Activated T-cell treated with anti-CD3 and anti-CD28 coated beads, Interleukin-2, amount 50 U/mL, for 4 hours (primary cell): ENCODE results near the gene SEC31A. TPM values are rescaled to one million over a fixed set of nuclear protein-coding genes. Genes with fewer than 3 reads are reported as not detected.
"Not testable (repeated sequence)": the region's sequence is repeated elsewhere in the genome, so short reads cannot be mapped to it uniquely, and the experiment has no call there.

Source experiments
- ATAC-seq, 2 donors: fragments of 200-7000 bp; cut with Tn5 transposase; one replicate each; pipeline ENCODE4 v1.10.0; 2021
- DNase-seq: peaks from one replicate; pipeline ENCODE4 v3.0.0-alpha.2; 2020
- H3K27me3 Mint-ChIP-seq: one replicate; pipeline ENCODE4 v1.8.0; 2021; ENCODE audit warnings: low read depth, mixed read lengths
- H3K36me3 Mint-ChIP-seq: one replicate; pipeline ENCODE4 v1.8.0; 2022; ENCODE audit warnings: mixed read lengths; ENCODE audit not compliant: insufficient read depth
- H3K4me1 Mint-ChIP-seq: one replicate; pipeline ENCODE4 v1.8.0; 2021; ENCODE audit warnings: low read depth, mixed read lengths
- H3K4me3 Mint-ChIP-seq: one replicate; pipeline ENCODE4 v1.8.0; 2021; ENCODE audit warnings: mild to moderate bottlenecking, moderate library complexity, mixed read lengths
- H3K9me3 Mint-ChIP-seq: one replicate; pipeline ENCODE4 v1.8.0; 2021; ENCODE audit warnings: mixed read lengths
- total RNA-seq, 3 donors: library from RNA; stranded (reverse); gene quantifications; one replicate each; pipeline ENCODE4 v1.2.1, GENCODE V29; 2021

Gene SEC31A
- total RNA-seq, 3 donors from 2014 or later, result 114 to 124 (median 123) TPM

GRCh38 chr4:82868572-82868971, 22.4 kb downstream of the SEC31A start:
- no peaks in the 10 kb centered on the region for H3K27me3 Mint-ChIP-seq
- H3K9me3 Mint-ChIP-seq, result no peaks in the 10 kb centered on the region
- peaks cover 29% of the 10 kb centered on the region for H3K36me3 Mint-ChIP-seq
- peaks cover 26% of the 10 kb centered on the region for H3K4me1 Mint-ChIP-seq
- no peak overlapping the region for H3K4me3 Mint-ChIP-seq
- DNase-seq (no peak), ATAC-seq (no peak)

GRCh38 chr4:82866706-82867385, 24.1 kb downstream of the SEC31A start:
- Mint-ChIP-seq H3K36me3 (peaks cover 31% of the 10 kb centered on the region), H3K4me3 (no peak overlapping the region), H3K9me3 (no peaks in the 10 kb centered on the region), H3K4me1 (peaks cover 26% of the 10 kb centered on the region), H3K27me3 (no peaks in the 10 kb centered on the region)
- ATAC-seq, result no peak
- no peak for DNase-seq

GRCh38 chr4:82866033-82866432, 24.9 kb downstream of the SEC31A start:
- not testable (repeated sequence) for H3K27me3 Mint-ChIP-seq, DNase-seq, H3K4me3 Mint-ChIP-seq, ATAC-seq, H3K9me3 Mint-ChIP-seq
- H3K36me3 Mint-ChIP-seq, result peaks cover 33% of the 10 kb centered on the region
- H3K4me1 Mint-ChIP-seq, result peaks cover 27% of the 10 kb centered on the region

- peaks cover 29% of the 10 kb centered on the region for H3K36me3 Mint-ChIP-seq
- no peaks in the 10 kb centered on the region for H3K27me3 Mint-ChIP-seq
- no peaks in the 10 kb centered on the region for H3K9me3 Mint-ChIP-seq
- DNase-seq (no peak), ATAC-seq (peak; percentile 67 to 89)
- H3K4me3 Mint-ChIP-seq, result no peak overlapping the region
- peaks cover 27% of the 10 kb centered on the region for H3K4me1 Mint-ChIP-seq
These were observed 25.4 kb downstream of the SEC31A start for GRCh38 chr4:82865592-82865991.

GRCh38 chr4:82864336-82864979, 26.5 kb downstream of the SEC31A start:
- H3K27me3 Mint-ChIP-seq, result no peaks in the 10 kb centered on the region
- peaks cover 27% of the 10 kb centered on the region for H3K4me1 Mint-ChIP-seq
- ATAC-seq, result peak in 1 of 2 donors; percentile 18
- H3K9me3 Mint-ChIP-seq, result no peaks in the 10 kb centered on the region
- DNase-seq, result no peak
- peaks cover 24% of the 10 kb centered on the region for H3K36me3 Mint-ChIP-seq
- no peak overlapping the region for H3K4me3 Mint-ChIP-seq

- no peak for ATAC-seq
These were observed 29.4 kb downstream of the SEC31A start for GRCh38 chr4:82861529-82861928.

GRCh38 chr4:82860487-82860886, 30.5 kb downstream of the SEC31A start:
- not testable (repeated sequence) for ATAC-seq

More at GRCh38 chr4:82861529-82861928, 29.4 kb downstream of the SEC31A start:
- no peak overlapping the region for H3K4me3 Mint-ChIP-seq
- H3K9me3 Mint-ChIP-seq, result no peaks in the 10 kb centered on the region
- H3K36me3 Mint-ChIP-seq, result peaks cover 19% of the 10 kb centered on the region
- H3K27me3 Mint-ChIP-seq, result no peaks in the 10 kb centered on the region
- no peak for DNase-seq
- H3K4me1 Mint-ChIP-seq, result peaks cover 20% of the 10 kb centered on the region

GRCh38 chr4:82852751-82853285, 38.1 kb downstream of the SEC31A start:
- DNase-seq (no peak), ATAC-seq (no peak)
- Mint-ChIP-seq H3K4me1 (no peaks in the 10 kb centered on the region), H3K4me3 (no peak overlapping the region), H3K27me3 (no peaks in the 10 kb centered on the region), H3K9me3 (no peaks in the 10 kb centered on the region), H3K36me3 (peaks cover 42% of the 10 kb centered on the region)

More at GRCh38 chr4:82860487-82860886, 30.5 kb downstream of the SEC31A start:
- not testable (repeated sequence) for H3K4me3 Mint-ChIP-seq, H3K9me3 Mint-ChIP-seq, H3K27me3 Mint-ChIP-seq, DNase-seq
- peaks cover 20% of the 10 kb centered on the region for H3K36me3 Mint-ChIP-seq
- peaks cover 13% of the 10 kb centered on the region for H3K4me1 Mint-ChIP-seq

- no peak for ATAC-seq
These were observed 38.8 kb downstream of the SEC31A start for GRCh38 chr4:82851885-82852750.

GRCh38 chr4:82851318-82851717, 39.6 kb downstream of the SEC31A start:
- Mint-ChIP-seq H3K4me3 (no peak overlapping the region), H3K9me3 (no peaks in the 10 kb centered on the region), H3K27me3 (no peaks in the 10 kb centered on the region), H3K4me1 (no peaks in the 10 kb centered on the region), H3K36me3 (peaks cover 50% of the 10 kb centered on the region)
- DNase-seq (no peak), ATAC-seq (no peak)

More at GRCh38 chr4:82851885-82852750, 38.8 kb downstream of the SEC31A start:
- Mint-ChIP-seq H3K9me3 (no peaks in the 10 kb centered on the region), H3K4me1 (no peaks in the 10 kb centered on the region), H3K36me3 (peaks cover 47% of the 10 kb centered on the region), H3K27me3 (no peaks in the 10 kb centered on the region), H3K4me3 (no peak overlapping the region)
- no peak for DNase-seq

- ATAC-seq (no peak), DNase-seq (no peak)
- no peak overlapping the region for H3K4me3 Mint-ChIP-seq
- no peaks in the 10 kb centered on the region for H3K4me1 Mint-ChIP-seq
- H3K9me3 Mint-ChIP-seq, result no peaks in the 10 kb centered on the region
- H3K36me3 Mint-ChIP-seq, result peaks cover 49% of the 10 kb centered on the region
- H3K27me3 Mint-ChIP-seq, result no peaks in the 10 kb centered on the region
These were observed 40.3 kb downstream of the SEC31A start for GRCh38 chr4:82850684-82851083.

GRCh38 chr4:82848706-82849105, 42.2 kb downstream of the SEC31A start:
- ATAC-seq, result no peak
- DNase-seq, result no peak
- no peak overlapping the region for H3K4me3 Mint-ChIP-seq
- H3K36me3 Mint-ChIP-seq, result peaks cover 54% of the 10 kb centered on the region
- no peaks in the 10 kb centered on the region for H3K27me3 Mint-ChIP-seq
- H3K4me1 Mint-ChIP-seq, result peaks cover 2% of the 10 kb centered on the region
- no peaks in the 10 kb centered on the region for H3K9me3 Mint-ChIP-seq

GRCh38 chr4:82842593-82842992, 48.4 kb downstream of the SEC31A start:
- Mint-ChIP-seq H3K27me3 (no peaks in the 10 kb centered on the region), H3K4me3 (no peak overlapping the region), H3K36me3 (peaks cover 47% of the 10 kb centered on the region), H3K9me3 (no peaks in the 10 kb centered on the region), H3K4me1 (peaks cover 2% of the 10 kb centered on the region)
- no peak for DNase-seq
- no peak for ATAC-seq

GRCh38 chr4:82839624-82840023, 51.3 kb downstream of the SEC31A start:
- Mint-ChIP-seq H3K36me3 (peaks cover 33% of the 10 kb centered on the region), H3K27me3 (no peaks in the 10 kb centered on the region), H3K4me3 (no peak overlapping the region), H3K9me3 (no peaks in the 10 kb centered on the region), H3K4me1 (no peaks in the 10 kb centered on the region)
- DNase-seq (no peak), ATAC-seq (no peak)
